SK-N-SH (cell line): ENCODE data around the gene PLPP2. TPM values are rescaled to one million over a fixed set of nuclear protein-coding genes. Genes with fewer than 3 reads are reported as not detected.

Experiments used
- CTCF ChIA-PET: fragments of 300-600, 350-600 bp; formaldehyde crosslinking; extraction: SDS; loops from one replicate; lab custom pipeline; 2021; lab: Yijun Ruan, JAX
- POLR2A ChIA-PET: fragments of 350-600 bp; sonication (Branson Sonifier 250); formaldehyde crosslinking; extraction: SDS; loops from one replicate; lab custom pipeline; 2020; ENCODE audit warnings: antibody characterized with exemption, inconsistent platforms; lab: Yijun Ruan, JAX
- DNase-seq: peaks from one replicate; pipeline ENCODE4 v3.0.0; 2012
- H2AFZ ChIP-seq: fragments of 200-600 bp; sonication (generic); 2 replicates; pipeline ENCODE4 v1.8.1; 2016; ENCODE audit warnings: antibody characterized with exemption, mild to moderate bottlenecking, low read depth
- H3F3A ChIP-seq: fragments of 200-600 bp; sonication (generic); replicated peaks from 2 replicates; pipeline ENCODE3; 2016; ENCODE audit warnings: antibody characterized with exemption, mild to moderate bottlenecking; ENCODE audit not compliant: insufficient read depth
- H3K27ac ChIP-seq, 2 experiments: fragments of 200-500 bp in 1 of 2; fragments of 200-600 bp in 1 of 2; sonication (Bioruptor generic) in 1 of 2; sonication (generic), shearing (Covaris generic) in 1 of 2; 2 replicates each; pipeline versions ENCODE4 v1.5.1 to v1.6.1; 2014 to 2016; ENCODE audit warnings: low read depth in 2 of 2, inconsistent platforms in 1 of 2, low read length in 1 of 2, mild to moderate bottlenecking in 1 of 2, mixed read lengths in 1 of 2
- H3K27me3 ChIP-seq: fragments of 200-600 bp; sonication (generic), shearing (Covaris generic); 2 replicates; pipeline ENCODE4 v1.6.1; 2016; ENCODE audit warnings: mixed run types; ENCODE audit not compliant: insufficient read depth
- H3K36me3 ChIP-seq, 2 experiments: fragments of 200-500 bp in 1 of 2; fragments of 200-600 bp in 1 of 2; sonication (Bioruptor generic) in 1 of 2; sonication (generic) in 1 of 2; replicated peaks in 1 of 2; 2 replicates each; pipeline versions ENCODE3 to v1.5.1; 2014 to 2016; ENCODE audit warnings: low read length in 1 of 2, mild to moderate bottlenecking in 1 of 2; ENCODE audit not compliant: insufficient read depth in 2 of 2, control insufficient read depth in 1 of 2
- H3K4me1 ChIP-seq, 2 experiments: fragments of 200-500 bp in 1 of 2; fragments of 200-600 bp in 1 of 2; sonication (Bioruptor generic) in 1 of 2; sonication (generic), shearing (Covaris generic) in 1 of 2; 2 replicates each; pipeline versions ENCODE4 v1.5.1 to v1.6.1; 2014 to 2016; ENCODE audit warnings: low read depth in 1 of 2, low read length in 1 of 2, mixed run types in 1 of 2; ENCODE audit not compliant: insufficient read depth in 2 of 2, control insufficient read depth in 1 of 2
- H3K4me2 ChIP-seq: fragments of 200-600 bp; sonication (generic), shearing (Covaris generic); 2 replicates; pipeline ENCODE4 v1.6.1; 2017; ENCODE audit warnings: mixed run types
- H3K4me3 ChIP-seq, 2 experiments: fragments of 200-500 bp in 1 of 2; fragments of 200-600 bp in 1 of 2; sonication (Bioruptor generic) in 1 of 2; sonication (generic), shearing (Covaris generic) in 1 of 2; 2 replicates each; pipeline versions ENCODE4 v1.5.1 to v1.8.1; 2014 to 2016; ENCODE audit warnings: low read depth in 2 of 2, inconsistent platforms in 1 of 2, low read length in 1 of 2, mild to moderate bottlenecking in 1 of 2, mixed read lengths in 1 of 2, moderate library complexity in 1 of 2
- H3K79me2 ChIP-seq: fragments of 200-600 bp; sonication (generic); 2 replicates; pipeline ENCODE4 v1.8.1; 2017; ENCODE audit warnings: mild to moderate bottlenecking; ENCODE audit not compliant: insufficient read depth
- H3K9ac ChIP-seq: fragments of 200-600 bp; sonication (generic); 2 replicates; pipeline ENCODE4 v1.6.1; 2017; ENCODE audit warnings: mixed run types
- H3K9me2 ChIP-seq: fragments of 200-600 bp; sonication (generic); 2 replicates; pipeline ENCODE4 v1.6.1; 2017; ENCODE audit warnings: mixed run types
- H3K9me3 ChIP-seq: fragments of 200-600 bp; sonication (generic); 2 replicates; pipeline ENCODE4 v1.6.1; 2017; ENCODE audit warnings: mixed run types, mild to moderate bottlenecking, moderate library complexity
- H4K20me1 ChIP-seq: fragments of 200-600 bp; sonication (generic); 2 replicates; pipeline ENCODE4 v1.6.1; 2017; ENCODE audit warnings: mild to moderate bottlenecking, mixed run types; ENCODE audit not compliant: insufficient read depth
- EP300 ChIP-seq, 2 experiments: IDR thresholded peaks; 2 replicates each; pipeline versions ENCODE4 v1.4.0 to v1.6.1; 2012; ENCODE audit warnings: borderline replicate concordance in 1 of 2, low read depth in 1 of 2, low read length in 1 of 2
- FOXM1 ChIP-seq: IDR thresholded peaks from 2 replicates; pipeline ENCODE4 v1.4.0; 2012; ENCODE audit warnings: low read depth, mild to moderate bottlenecking
- NFIC ChIP-seq: IDR thresholded peaks from 2 replicates; pipeline ENCODE4 v1.4.0; 2012; ENCODE audit warnings: borderline replicate concordance
- NRF1 ChIP-seq: IDR thresholded peaks from 2 replicates; pipeline ENCODE4 v1.6.1; 2012; ENCODE audit warnings: low read depth, mild to moderate bottlenecking, low read length
- RCOR1 ChIP-seq: fragments of 150-350 bp; IDR thresholded peaks from 2 replicates; pipeline ENCODE4 v1.6.1; 2017; ENCODE audit warnings: antibody characterized with exemption, low read length
- USF2 ChIP-seq: fragments of 150-350 bp; IDR thresholded peaks from 2 replicates; pipeline ENCODE4 v1.6.1; 2017; ENCODE audit warnings: antibody characterized with exemption, low read length, low read depth, borderline replicate concordance
- ZBTB33 ChIP-seq: IDR thresholded peaks from 2 replicates; pipeline ENCODE4 v1.4.0; 2012; ENCODE audit warnings: low read depth, borderline replicate concordance
- WGBS: methylation state at CpG from one replicate; pipeline ENCODE4 v1.1.6; 2017; ENCODE audit warnings: low lambda C conversion rate; 5-methylcytosine and 5-hydroxymethylcytosine counted together
- polyA plus RNA-seq, 3 experiments: library from polyadenylated mRNA; depleted of rRNA; stranded (reverse); fragments of >200 nt; gene quantifications; 2 replicates each; pipeline ENCODE4 v1.2.3, GENCODE V29; 2012
- TF ChIP-seq, protein P1 (sequence below): IDR thresholded peaks from 2 replicates; pipeline ENCODE4 v1.4.0; 2012; ENCODE audit warnings: low read depth, borderline replicate concordance

Gene PLPP2
- polyA plus RNA-seq, 1 of the 3 experiments (the other 2 are of a cell fraction) = 33.6 TPM

- Histone ChIP-seq H3K4me2 (no peak overlapping the region), H3K9ac (no peak overlapping the region), H3K27me3 (no peaks in the 10 kb centered on the region), H3K9me3 (no peaks in the 10 kb centered on the region), H3K27ac (no peak overlapping the region), H3K4me1 (no peaks in the 10 kb centered on the region), H3K36me3 (peaks cover 36 to 56% of the 10 kb centered on the region in 2 experiments), H4K20me1 (0 out of 2 replicates have a peak, but pooled peaks cover 6% of the 10 kb centered on the region), H3K79me2 (peaks cover 39% of the 10 kb centered on the region), H2AFZ (no peak overlapping the region), H3K9me2 (no peaks in the 10 kb centered on the region), H3F3A (no peaks in the 10 kb centered on the region), H3K4me3 (no peak overlapping the region)
- DNase-seq = no peak
- no peak for TF ChIP-seq FOXM1
- TF ChIP-seq ZBTB33 = no peak
- TF ChIP-seq RCOR1 = no peak
- no peak for TF ChIP-seq NFIC
- TF ChIP-seq EP300 (IDR thresholded peaks at IDR 0.05; ENCODE audit: borderline replicate concordance in 1 of 2, low read depth in 1 of 2, low read length in 1 of 2) = no peak
- TF ChIP-seq NRF1 = no peak
- 97% methylated on average over 7 of the region's 7 CpGs for WGBS
- CTCF ChIA-PET = no interaction called here
- POLR2A ChIA-PET = no interaction called here
Measured at GRCh38 chr19:329876-330275, 38.7 kb upstream of the PLPP2 start.

DNA sequence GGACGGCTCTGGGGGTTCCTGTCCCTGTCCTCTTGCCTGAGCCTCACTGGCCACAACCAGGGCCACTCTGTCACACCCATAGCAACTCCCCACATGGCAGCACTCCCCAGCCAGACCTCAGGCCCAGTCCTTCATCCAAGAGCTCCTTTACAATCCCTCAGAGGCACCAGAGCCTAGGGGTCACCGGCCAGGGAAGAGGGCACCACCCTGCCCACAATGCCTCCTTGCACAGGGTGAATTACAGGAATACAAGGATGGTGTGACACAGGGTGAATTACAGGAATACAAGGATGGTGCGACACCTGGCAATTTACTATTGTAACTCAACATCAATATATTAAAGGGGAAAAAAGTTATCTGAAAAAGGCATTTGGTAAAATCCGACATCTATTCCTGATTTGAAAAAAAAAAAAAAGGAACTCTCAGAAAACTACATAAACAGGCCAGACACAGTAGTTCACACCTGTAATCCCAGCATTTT lies 36.9 kb upstream of the PLPP2 start:
- H3K4me2 ChIP-seq = no peak overlapping the region
- TF ChIP-seq USF2 (no peak), ZBTB33 (no peak)
- TF ChIP-seq, protein P1, sequence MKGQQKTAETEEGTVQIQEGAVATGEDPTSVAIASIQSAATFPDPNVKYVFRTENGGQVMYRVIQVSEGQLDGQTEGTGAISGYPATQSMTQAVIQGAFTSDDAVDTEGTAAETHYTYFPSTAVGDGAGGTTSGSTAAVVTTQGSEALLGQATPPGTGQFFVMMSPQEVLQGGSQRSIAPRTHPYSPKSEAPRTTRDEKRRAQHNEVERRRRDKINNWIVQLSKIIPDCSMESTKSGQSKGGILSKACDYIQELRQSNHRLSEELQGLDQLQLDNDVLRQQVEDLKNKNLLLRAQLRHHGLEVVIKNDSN = no peak
- H3K4me1 ChIP-seq = no peaks in the 10 kb centered on the region
- no peaks in the 10 kb centered on the region for H3K9me2 ChIP-seq
- peaks cover 29% of the 10 kb centered on the region for H3K79me2 ChIP-seq
- H3K9me3 ChIP-seq = no peaks in the 10 kb centered on the region
- H3K27ac ChIP-seq = no peak overlapping the region
- H3K27me3 ChIP-seq = no peaks in the 10 kb centered on the region
- H3K4me3 ChIP-seq = no peak overlapping the region
- peaks cover 35 to 59% of the 10 kb centered on the region in 2 experiments for H3K36me3 ChIP-seq
- no peak for DNase-seq
- 95% methylated on average over 3 of the region's 4 CpGs for WGBS
- ChIA-PET CTCF (no interaction called here), POLR2A (no interaction called here)
- H2AFZ ChIP-seq = no peak overlapping the region
- no peak overlapping the region for H3K9ac ChIP-seq
- H4K20me1 ChIP-seq = no peaks in the 10 kb centered on the region
- H3F3A ChIP-seq = no peaks in the 10 kb centered on the region
